ENCODE measurements around the gene MACROD1. TPM values are rescaled to one million over a fixed set of nuclear protein-coding genes. Genes with fewer than 3 reads are reported as not detected.

Gene MACROD1
- total RNA-seq, 1 donor from 2014 or later: 27.8 TPM

DNA sequence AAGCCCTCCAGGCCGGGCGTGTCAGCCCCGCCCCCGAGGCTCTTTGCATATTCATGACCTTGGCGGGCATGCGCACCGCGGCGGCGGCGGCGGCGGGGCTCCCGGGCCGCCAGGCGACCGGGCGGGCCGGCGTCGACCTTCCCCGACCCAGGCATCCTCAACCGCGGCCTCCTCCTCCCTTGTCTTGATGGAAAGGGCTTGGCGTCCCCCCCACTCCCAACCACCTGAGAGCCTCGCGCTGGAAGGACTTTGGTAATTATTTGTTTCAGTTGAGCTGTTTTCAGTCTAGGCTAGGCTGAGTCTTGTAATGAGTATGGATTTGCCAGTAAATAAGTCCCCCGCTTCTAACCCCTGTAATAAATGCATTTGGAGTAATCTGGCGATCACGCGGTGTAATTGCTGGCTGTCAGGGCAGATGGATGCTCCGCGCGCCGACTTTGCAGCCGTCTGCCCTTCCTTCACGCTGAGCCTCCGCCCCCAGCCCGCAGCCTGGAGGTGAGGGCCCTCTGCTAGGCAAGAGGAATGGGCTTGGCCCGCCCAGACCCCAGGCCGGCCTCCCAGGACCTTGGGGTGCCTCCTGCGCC is 105.0 kb downstream of the MACROD1 start:
- no peak for DNase-seq (ENCODE audit: low read depth)
- no peak for TF ChIP-seq CTCF (conservative IDR thresholded peaks at IDR 0.05; ENCODE audit: low read depth, low read length)
- H3K4me3 ChIP-seq (ENCODE audit: low read depth, low read length): peak overlapping the region; percentile 55

DNA sequence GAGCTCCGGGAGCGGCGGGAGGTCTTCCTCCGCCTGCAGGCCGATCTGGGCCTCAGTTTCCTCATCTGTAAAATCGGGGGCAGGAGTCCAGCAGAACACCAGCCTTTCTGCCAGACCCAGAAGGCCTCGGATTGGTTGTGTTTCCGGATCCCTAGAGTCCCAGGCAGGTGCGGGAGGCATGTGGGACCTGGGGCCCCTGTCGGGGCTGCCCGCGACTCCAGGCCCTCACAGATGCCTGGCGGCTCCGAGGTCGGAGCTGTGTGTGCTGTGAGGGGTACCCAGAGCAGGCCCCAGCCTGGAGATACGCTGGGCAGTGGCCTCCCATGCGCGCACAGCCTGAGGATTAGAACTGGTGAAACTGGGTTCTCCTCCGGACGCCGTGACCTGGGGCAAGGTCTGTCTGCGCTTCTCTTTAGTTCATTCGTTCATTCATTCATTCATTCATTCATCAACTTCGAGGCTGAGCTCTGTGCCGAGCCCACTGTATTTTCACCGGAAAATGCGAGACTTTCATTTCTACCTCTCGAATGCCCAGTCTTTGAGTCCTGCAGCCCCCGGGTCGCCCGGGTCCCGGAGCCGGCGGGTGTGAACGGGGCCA is 105.6 kb downstream of the MACROD1 start:
- TF ChIP-seq CTCF (conservative IDR thresholded peaks at IDR 0.05; ENCODE audit: low read depth, low read length): no peak
- H3K4me3 ChIP-seq (ENCODE audit: low read depth, low read length): peak overlapping the region; percentile 55
- DNase-seq (ENCODE audit: low read depth): no peak

DNA sequence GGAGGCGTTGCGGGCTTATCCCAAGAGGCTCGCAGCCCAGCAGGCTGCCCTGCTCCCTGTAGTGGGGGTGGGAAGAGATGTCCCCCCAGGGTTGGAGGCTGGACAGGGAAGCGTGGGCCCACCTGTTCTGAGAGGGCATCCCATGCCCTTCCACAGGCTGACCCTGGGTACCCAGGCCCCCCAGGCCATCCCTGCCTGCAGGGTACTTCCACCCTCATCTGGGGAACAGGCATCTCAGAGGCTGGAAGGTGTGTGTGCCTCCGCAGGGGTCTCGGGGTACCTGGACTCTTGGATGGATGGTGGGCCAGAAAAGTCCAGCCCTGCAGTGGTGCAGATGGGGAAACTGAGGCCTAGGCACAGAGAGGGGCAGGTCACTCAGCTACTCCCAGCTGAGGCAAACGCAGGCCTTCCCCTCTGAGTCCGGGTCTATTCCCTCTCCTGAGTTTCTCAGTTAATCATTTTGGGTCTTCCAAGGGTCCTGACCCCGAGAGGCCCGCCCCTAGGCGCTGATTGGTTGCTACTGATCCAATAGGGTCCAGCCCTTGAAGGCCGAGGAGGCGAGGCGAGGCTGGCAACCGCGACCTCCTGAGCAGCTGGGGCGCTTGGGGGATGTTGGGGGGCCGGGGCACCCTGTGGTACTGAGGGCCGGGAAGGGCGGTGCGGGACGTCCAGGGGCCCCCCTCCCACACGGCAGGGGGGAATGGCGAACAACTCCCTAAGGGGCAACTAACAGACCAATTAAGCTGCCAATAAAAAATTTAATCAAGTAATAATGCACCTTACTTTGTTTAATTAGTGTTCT is 106.4 kb downstream of the MACROD1 start:
- H3K4me3 ChIP-seq (ENCODE audit: low read depth, low read length): no peak overlapping the region
- no peak for DNase-seq (ENCODE audit: low read depth)
- TF ChIP-seq CTCF (conservative IDR thresholded peaks at IDR 0.05; ENCODE audit: low read depth, low read length): no peak

- DNase-seq (ENCODE audit: low read depth): no peak
- TF ChIP-seq CTCF (conservative IDR thresholded peaks at IDR 0.05; ENCODE audit: low read depth, low read length): no peak
- H3K4me3 ChIP-seq (ENCODE audit: low read depth, low read length): no peak overlapping the region
These were observed 107.4 kb downstream of the MACROD1 start for GRCh38 chr11:64058494-64058893.

DNA sequence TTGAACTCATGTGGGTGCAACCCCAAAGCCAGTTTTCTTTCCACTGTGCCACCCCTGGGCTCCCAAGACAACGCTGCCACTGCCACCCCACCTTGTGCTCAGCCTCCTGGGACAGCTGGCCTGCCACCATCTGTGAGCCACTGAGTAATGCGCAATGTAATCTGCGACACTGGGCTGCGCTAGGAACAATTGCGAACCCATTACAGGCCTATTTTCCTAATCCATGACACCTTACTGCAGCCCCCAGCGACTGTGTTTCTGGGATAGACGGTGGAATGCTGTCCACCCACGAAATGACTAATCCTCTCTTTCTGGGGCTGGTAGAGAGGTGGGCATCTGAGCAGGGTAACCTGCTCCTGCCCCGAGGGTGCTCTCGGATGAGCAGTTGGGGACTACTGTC is 108.0 kb downstream of the MACROD1 start:
- H3K4me3 ChIP-seq (ENCODE audit: low read depth, low read length): no peak overlapping the region
- DNase-seq (ENCODE audit: low read depth): no peak
- TF ChIP-seq CTCF (conservative IDR thresholded peaks at IDR 0.05; ENCODE audit: low read depth, low read length): no peak

GRCh38 chr11:64056861-64057260 is 109.1 kb downstream of the MACROD1 start:
- TF ChIP-seq CTCF (conservative IDR thresholded peaks at IDR 0.05; ENCODE audit: low read depth, low read length): no peak
- no peak overlapping the region for H3K4me3 ChIP-seq (ENCODE audit: low read depth, low read length)
- no peak for DNase-seq (ENCODE audit: low read depth)

Measured in epithelial cell of proximal tubule (primary cell).